Lower leg skin (tissue), 4 donors: Measurements from ENCODE around the gene POLK. TPM values are rescaled to one million over a fixed set of nuclear protein-coding genes. Genes with fewer than 3 reads are reported as not detected.

ENCODE experiments used
- DNase-seq, 2 donors: peaks; one replicate each; pipeline ENCODE4 v3.0.0-alpha.2; 2019; ENCODE audit warnings: low spot score in 2 of 2
- H3K4me3 ChIP-seq: fragments of 200-600 bp; sonication (generic); 2 replicates; pipeline ENCODE4 v1.5.1; 2017; ENCODE audit warnings: mild to moderate bottlenecking, low read depth; ENCODE audit not compliant: poor library complexity, severe bottlenecking
- CTCF ChIP-seq, 3 donors: fragments of 450-650 bp; IDR thresholded peaks; one replicate each; pipeline ENCODE4 v1.5.1; 2016; ENCODE audit warnings: antibody characterized with exemption in 3 of 3, mild to moderate bottlenecking in 3 of 3, moderate library complexity in 2 of 3
- POLR2A ChIP-seq, 2 donors: fragments of 450-650 bp; IDR thresholded peaks; one replicate each; pipeline ENCODE4 v1.6.1; 2016 to 2017; ENCODE audit warnings: antibody characterized with exemption in 2 of 2, mild to moderate bottlenecking in 1 of 2, moderate library complexity in 1 of 2
- WGBS, 2 donors: methylation state at CpG; one replicate each; pipeline ENCODE4 v1.1.5; 2018; 5-methylcytosine and 5-hydroxymethylcytosine counted together
- intact Hi-C: fragments of 100-400 bp; cut with DNase I; formaldehyde crosslinking; loops from one replicate; pipeline ENCODE4 v1.15.0; 2023; ENCODE audit warnings: low total_unique reads
- total RNA-seq, 4 donors: library from RNA; depleted of rRNA; stranded (reverse); fragments of >200 nt; gene quantifications; one replicate each; pipeline ENCODE4 v1.1.0, GENCODE V29; 2016

POLK gene
- total RNA-seq, 4 donors from 2014 or later = 18.0 to 24.9 (median 19.7) TPM

GRCh38 chr5:75469017-75469416 is 42.7 kb upstream of the POLK start:
- intact Hi-C loops = no loop called here
- WGBS, 2 donors = 94 to 100% methylated on average over 1 of the region's 1 CpG
- DNase-seq = no peak
- TF ChIP-seq CTCF (IDR thresholded peaks at IDR 0.05) = no peak
- TF ChIP-seq POLR2A (IDR thresholded peaks at IDR 0.05) = no peak
- H3K4me3 ChIP-seq = no peak overlapping the region

GRCh38 chr5:75471193-75471592 is 40.5 kb upstream of the POLK start:
- H3K4me3 ChIP-seq = no peak overlapping the region
- TF ChIP-seq POLR2A (IDR thresholded peaks at IDR 0.05) (no peak), CTCF (IDR thresholded peaks at IDR 0.05) (no peak)
- DNase-seq = no peak
- WGBS, 2 donors = 95 to 97% methylated on average over 2 of the region's 2 CpGs
- intact Hi-C loops = no loop called here

GRCh38 chr5:75472973-75473372 is 38.7 kb upstream of the POLK start:
- H3K4me3 ChIP-seq = no peak overlapping the region
- DNase-seq = no peak
- intact Hi-C loops = no loop called here
- TF ChIP-seq CTCF (IDR thresholded peaks at IDR 0.05) = no peak
- no peak for TF ChIP-seq POLR2A (IDR thresholded peaks at IDR 0.05)
- WGBS, 2 donors = 96 to 100% methylated on average over 1 of the region's 1 CpG

GRCh38 chr5:75473463-75473862 is 38.2 kb upstream of the POLK start:
- intact Hi-C loops = no loop called here
- 81 to 88% methylated on average over 2 of the region's 2 CpGs for WGBS, 2 donors
- H3K4me3 ChIP-seq = no peak overlapping the region
- TF ChIP-seq CTCF (IDR thresholded peaks at IDR 0.05) (no peak), POLR2A (IDR thresholded peaks at IDR 0.05) (no peak)
- DNase-seq = no peak

- TF ChIP-seq CTCF (IDR thresholded peaks at IDR 0.05) = no peak
- TF ChIP-seq POLR2A (IDR thresholded peaks at IDR 0.05) = no peak
- intact Hi-C loops = no loop called here
- WGBS, 2 donors = 85 to 87% methylated on average over 4 of the region's 4 CpGs
- no peak for DNase-seq
- no peak overlapping the region for H3K4me3 ChIP-seq
Observed at GRCh38 chr5:75475364-75475763, 36.3 kb upstream of the POLK start.

GRCh38 chr5:75481024-75481423 is 30.7 kb upstream of the POLK start:
- intact Hi-C loops = no loop called here
- no peak for TF ChIP-seq CTCF (IDR thresholded peaks at IDR 0.05)
- no peak for TF ChIP-seq POLR2A (IDR thresholded peaks at IDR 0.05)
- 96% methylated on average over 4 of the region's 4 CpGs for WGBS, 2 donors

More at GRCh38 chr5:75481024-75481423, 30.7 kb upstream of the POLK start:
- no peak overlapping the region for H3K4me3 ChIP-seq
- no peak for DNase-seq
